Transverse colon (tissue), 4 donors: Measurements from ENCODE around the gene CES2.
A peak's percentile ranks its signal among the peaks of the same experiment; 100 is the strongest.

Experiments
- CTCF ChIP-seq, 5 experiments: fragments of 200-600 bp in 3 of 5; fragments of 450-650 bp in 2 of 5; sonication (generic) in 3 of 5; IDR thresholded peaks; 1 replicate in 2 of 5; 2 replicates in 3 of 5; pipeline ENCODE4 v1.5.1; 2016 to 2017; ENCODE audit warnings: antibody characterized with exemption in 5 of 5, inconsistent platforms in 3 of 5, mild to moderate bottlenecking in 2 of 5, moderate library complexity in 1 of 5
- EP300 ChIP-seq: sonication (generic); formaldehyde crosslinking; IDR thresholded peaks from one replicate; pipeline ENCODE4 v1.6.1; 2017; ENCODE audit warnings: antibody characterized with exemption, low read depth
- POLR2A ChIP-seq: fragments of 450-650 bp; IDR thresholded peaks from one replicate; pipeline ENCODE4 v1.6.1; 2016; ENCODE audit warnings: antibody characterized with exemption, mild to moderate bottlenecking, moderate library complexity
- POLR2AphosphoS5 ChIP-seq, 3 donors: sonication (generic); formaldehyde crosslinking; IDR thresholded peaks; one replicate each; pipeline ENCODE4 v1.6.1; 2016; ENCODE audit warnings: antibody characterized with exemption in 3 of 3

- peak; percentile 93 to 99 (median 97) for TF ChIP-seq CTCF (IDR thresholded peaks at IDR 0.05)
- peak in 1 of 3 donors; percentile 20 for TF ChIP-seq POLR2AphosphoS5 (IDR thresholded peaks at IDR 0.05)
- TF ChIP-seq POLR2A: peak; percentile 37
- TF ChIP-seq EP300: no peak
Observed at GRCh38 chr16:66977341-66978113, 42.2 kb downstream of the CES2 start.
